ENCODE results near the gene KLHL18.

DNA sequence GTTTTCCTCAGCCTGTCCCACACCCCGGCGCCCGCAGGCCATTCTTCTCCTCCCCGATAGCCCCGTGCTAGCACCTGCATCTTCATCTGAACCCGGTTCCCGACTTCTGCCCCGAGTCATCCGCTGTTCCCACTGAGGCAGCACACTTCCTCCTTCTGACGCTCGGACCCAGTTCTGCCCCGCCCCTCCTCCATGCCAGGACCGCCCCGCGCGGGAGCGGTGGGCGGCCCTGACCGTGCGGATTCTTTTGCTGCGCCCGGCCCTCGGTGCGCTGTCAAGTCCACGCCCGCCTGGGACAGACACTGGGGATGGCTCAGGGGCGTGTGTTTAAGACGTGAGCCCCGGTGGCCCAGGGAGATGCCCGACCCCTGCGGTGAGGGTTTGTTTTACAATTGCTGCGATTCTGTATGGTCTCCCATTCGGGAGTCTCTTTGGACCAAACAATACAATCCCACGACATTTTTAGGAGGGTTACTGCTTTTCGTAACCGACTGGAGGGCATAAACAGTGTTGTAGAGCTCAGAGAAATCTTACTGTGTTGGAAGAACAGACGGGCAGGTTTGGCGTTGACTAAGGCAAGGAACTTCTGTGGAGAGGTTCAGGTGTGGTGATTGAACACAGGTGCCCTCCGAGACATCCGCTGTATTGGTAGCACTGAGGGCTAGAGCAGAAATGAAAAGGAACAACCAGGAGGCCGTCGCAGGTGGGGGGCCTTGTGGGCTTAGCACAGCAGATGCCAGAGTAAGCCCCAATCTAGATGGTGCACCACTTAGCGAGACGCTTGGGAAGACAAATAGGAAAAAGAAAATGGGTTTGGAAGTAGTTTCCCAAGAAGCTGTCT is 98.8 kb downstream of the KLHL18 start:
- TF ChIP-seq, protein P1, sequence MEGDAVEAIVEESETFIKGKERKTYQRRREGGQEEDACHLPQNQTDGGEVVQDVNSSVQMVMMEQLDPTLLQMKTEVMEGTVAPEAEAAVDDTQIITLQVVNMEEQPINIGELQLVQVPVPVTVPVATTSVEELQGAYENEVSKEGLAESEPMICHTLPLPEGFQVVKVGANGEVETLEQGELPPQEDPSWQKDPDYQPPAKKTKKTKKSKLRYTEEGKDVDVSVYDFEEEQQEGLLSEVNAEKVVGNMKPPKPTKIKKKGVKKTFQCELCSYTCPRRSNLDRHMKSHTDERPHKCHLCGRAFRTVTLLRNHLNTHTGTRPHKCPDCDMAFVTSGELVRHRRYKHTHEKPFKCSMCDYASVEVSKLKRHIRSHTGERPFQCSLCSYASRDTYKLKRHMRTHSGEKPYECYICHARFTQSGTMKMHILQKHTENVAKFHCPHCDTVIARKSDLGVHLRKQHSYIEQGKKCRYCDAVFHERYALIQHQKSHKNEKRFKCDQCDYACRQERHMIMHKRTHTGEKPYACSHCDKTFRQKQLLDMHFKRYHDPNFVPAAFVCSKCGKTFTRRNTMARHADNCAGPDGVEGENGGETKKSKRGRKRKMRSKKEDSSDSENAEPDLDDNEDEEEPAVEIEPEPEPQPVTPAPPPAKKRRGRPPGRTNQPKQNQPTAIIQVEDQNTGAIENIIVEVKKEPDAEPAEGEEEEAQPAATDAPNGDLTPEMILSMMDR (IDR thresholded peaks at IDR 0.05) = no peak
- TF ChIP-seq POLR2A (IDR thresholded peaks at IDR 0.05) (no peak), POLR2AphosphoS5 (IDR thresholded peaks at IDR 0.05; ENCODE audit: insufficient read depth in 1 of 2, low read depth in 1 of 2) (no peak)

All from vagina (tissue), 2 donors.